Transverse colon (tissue), 4 donors: ENCODE measurements around the gene CTAGE9.

Experiments used
- EP300 ChIP-seq: sonication (generic); formaldehyde crosslinking; IDR thresholded peaks from one replicate; pipeline ENCODE4 v1.6.1; 2017; ENCODE audit warnings: antibody characterized with exemption, low read depth
- POLR2AphosphoS5 ChIP-seq, 3 donors: sonication (generic); formaldehyde crosslinking; IDR thresholded peaks; one replicate each; pipeline ENCODE4 v1.6.1; 2016; ENCODE audit warnings: antibody characterized with exemption in 3 of 3
- TF ChIP-seq, protein P1 (sequence below), 5 experiments: fragments of 200-600 bp in 3 of 5; fragments of 450-650 bp in 2 of 5; sonication (generic) in 3 of 5; IDR thresholded peaks; 1 replicate in 2 of 5; 2 replicates in 3 of 5; pipeline ENCODE4 v1.5.1; 2016 to 2017; ENCODE audit warnings: antibody characterized with exemption in 5 of 5, inconsistent platforms in 3 of 5, mild to moderate bottlenecking in 2 of 5, moderate library complexity in 1 of 5

GRCh38 chr6:131694832-131695426 lies 15.9 kb downstream of the CTAGE9 start:
- TF ChIP-seq, protein P1, sequence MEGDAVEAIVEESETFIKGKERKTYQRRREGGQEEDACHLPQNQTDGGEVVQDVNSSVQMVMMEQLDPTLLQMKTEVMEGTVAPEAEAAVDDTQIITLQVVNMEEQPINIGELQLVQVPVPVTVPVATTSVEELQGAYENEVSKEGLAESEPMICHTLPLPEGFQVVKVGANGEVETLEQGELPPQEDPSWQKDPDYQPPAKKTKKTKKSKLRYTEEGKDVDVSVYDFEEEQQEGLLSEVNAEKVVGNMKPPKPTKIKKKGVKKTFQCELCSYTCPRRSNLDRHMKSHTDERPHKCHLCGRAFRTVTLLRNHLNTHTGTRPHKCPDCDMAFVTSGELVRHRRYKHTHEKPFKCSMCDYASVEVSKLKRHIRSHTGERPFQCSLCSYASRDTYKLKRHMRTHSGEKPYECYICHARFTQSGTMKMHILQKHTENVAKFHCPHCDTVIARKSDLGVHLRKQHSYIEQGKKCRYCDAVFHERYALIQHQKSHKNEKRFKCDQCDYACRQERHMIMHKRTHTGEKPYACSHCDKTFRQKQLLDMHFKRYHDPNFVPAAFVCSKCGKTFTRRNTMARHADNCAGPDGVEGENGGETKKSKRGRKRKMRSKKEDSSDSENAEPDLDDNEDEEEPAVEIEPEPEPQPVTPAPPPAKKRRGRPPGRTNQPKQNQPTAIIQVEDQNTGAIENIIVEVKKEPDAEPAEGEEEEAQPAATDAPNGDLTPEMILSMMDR (IDR thresholded peaks at IDR 0.05), result peak; percentile 55 to 66 (median 66)
- TF ChIP-seq POLR2AphosphoS5 (IDR thresholded peaks at IDR 0.05) (no peak), EP300 (no peak)
